OCI-LY7 (cell line): ENCODE data around the gene MCHR2. TPM values are rescaled to one million over a fixed set of nuclear protein-coding genes. Genes with fewer than 3 reads are reported as not detected.

Experiments
- BruUV-seq: library from RNA; stranded (reverse); fragments of 400-500 nt; replicated peaks from 2 replicates; lab custom pipeline; 2021; lab: Mats Ljungman, UMichigan
- CTCF ChIA-PET: fragments of 300-600 bp; sonication (Branson Sonifier 250); formaldehyde crosslinking; loops from one replicate; lab custom pipeline; 2022; ENCODE audit warnings: antibody characterized with exemption; ENCODE audit not compliant: unreplicated experiment; lab: Charles Lee
- POLR2A ChIA-PET: fragments of 300-600 bp; sonication (Branson Sonifier 250); formaldehyde crosslinking; loops from one replicate; lab custom pipeline; 2022; ENCODE audit warnings: antibody characterized with exemption; lab: Charles Lee
- DNase-seq: peaks from one replicate; pipeline ENCODE4 v3.0.0-alpha.2; 2015; ENCODE audit warnings: low spot score
- H2AFZ ChIP-seq: fragments of 200-600 bp; sonication (generic), shearing (Covaris generic); 2 replicates; pipeline ENCODE4 v1.6.1; 2014; ENCODE audit warnings: mild to moderate bottlenecking, antibody characterized with exemption, low read length, moderate library complexity
- H3K27ac ChIP-seq: fragments of 200-600 bp; sonication (generic); 2 replicates; pipeline ENCODE4 v1.5.1; 2014; ENCODE audit warnings: mixed run types, low read depth, mild to moderate bottlenecking, moderate library complexity, low read length, inconsistent platforms; ENCODE audit not compliant: poor library complexity, severe bottlenecking
- H3K36me3 ChIP-seq: fragments of 200-600 bp; sonication (generic); 2 replicates; pipeline ENCODE4 v1.6.1; 2014; ENCODE audit warnings: mild to moderate bottlenecking, antibody characterized with exemption, low read length, moderate library complexity, mixed read lengths; ENCODE audit not compliant: insufficient read depth
- H3K4me1 ChIP-seq: fragments of 200-600 bp; sonication (generic); 2 replicates; pipeline ENCODE4 v1.5.1; 2014; ENCODE audit warnings: mild to moderate bottlenecking, low read length; ENCODE audit not compliant: insufficient read depth, poor library complexity, severe bottlenecking
- H3K4me2 ChIP-seq: fragments of 200-600 bp; sonication (generic); 2 replicates; pipeline ENCODE4 v1.6.1; 2014; ENCODE audit warnings: mild to moderate bottlenecking, low read length
- H3K4me3 ChIP-seq: fragments of 200-600 bp; sonication (generic); 2 replicates; pipeline ENCODE4 v1.5.1; 2014; ENCODE audit warnings: mild to moderate bottlenecking, low read depth, low read length; ENCODE audit not compliant: poor library complexity, severe bottlenecking
- H3K79me2 ChIP-seq: fragments of 200-600 bp; sonication (generic); 2 replicates; pipeline ENCODE4 v1.6.1; 2016; ENCODE audit warnings: low read depth, mild to moderate bottlenecking, low read length, moderate library complexity, mixed read lengths; ENCODE audit not compliant: insufficient read depth
- H3K9me2 ChIP-seq: fragments of 200-600 bp; sonication (generic); 2 replicates; pipeline ENCODE4 v1.6.1; 2016; ENCODE audit warnings: mild to moderate bottlenecking, low read length, mixed read lengths; ENCODE audit not compliant: insufficient read depth
- H3K9me3 ChIP-seq: fragments of 200-600 bp; sonication (generic); 2 replicates; pipeline ENCODE4 v1.6.1; 2014; ENCODE audit warnings: mild to moderate bottlenecking, mixed run types, low read length, mixed read lengths
- H4K20me1 ChIP-seq: fragments of 200-600 bp; sonication (generic); 2 replicates; pipeline ENCODE4 v1.6.1; 2014; ENCODE audit warnings: mild to moderate bottlenecking, antibody characterized with exemption, low read length, moderate library complexity, mixed read lengths; ENCODE audit not compliant: insufficient read depth
- CTCF ChIP-seq: fragments of 200-600 bp; sonication (generic); conservative IDR thresholded peaks from 2 replicates; pipeline ENCODE4 v1.5.1; 2014; ENCODE audit warnings: mild to moderate bottlenecking, antibody characterized with exemption, low read length, moderate library complexity, mixed read lengths
- EZH2phosphoT487 ChIP-seq: fragments of 200-600 bp; sonication (generic); IDR thresholded peaks from 2 replicates; pipeline ENCODE4 v1.6.1; 2018; ENCODE audit warnings: low read depth, borderline replicate concordance, mild to moderate bottlenecking, mixed run types, antibody characterized with exemption, low read length, moderate library complexity, mixed read lengths
- intact Hi-C: fragments of 100-400 bp; cut with micrococcal nuclease; formaldehyde crosslinking; loops from one replicate; pipeline ENCODE4 v1.10.0; 2022; ENCODE audit not compliant: unreplicated experiment
- total RNA-seq, 2 experiments: library from RNA; depleted of rRNA in 1 of 2; stranded (reverse); fragments of >200 nt in 1 of 2; shearing (Covaris generic) in 1 of 2; gene quantifications; 2 replicates each; pipeline ENCODE4 v1.2.3, GENCODE V29; 2014 to 2022

Gene MCHR2
- total RNA-seq, 2 experiments from 2014 or later: not detected

GRCh38 chr6:99894815-99895214, 99.2 kb downstream of the MCHR2 start:
- Histone ChIP-seq H3K9me3 (no peaks in the 10 kb centered on the region), H3K4me3 (no peak overlapping the region), H2AFZ (no peak overlapping the region), H3K4me2 (no peak overlapping the region), H3K9me2 (no peaks in the 10 kb centered on the region), H3K4me1 (no peaks in the 10 kb centered on the region), H3K27ac (no peak overlapping the region), H3K36me3 (no peaks in the 10 kb centered on the region), H3K79me2 (no peaks in the 10 kb centered on the region), H4K20me1 (no peaks in the 10 kb centered on the region)
- ChIA-PET CTCF (no interaction called here), POLR2A (no interaction called here)
- no peak for TF ChIP-seq CTCF
- no peak for TF ChIP-seq EZH2phosphoT487
- DNase-seq: no peak
- intact Hi-C loops: no loop called here
- no TSS peak for BruUV-seq

- Histone ChIP-seq H3K9me3 (no peaks in the 10 kb centered on the region), H4K20me1 (no peaks in the 10 kb centered on the region), H3K4me1 (no peaks in the 10 kb centered on the region), H2AFZ (no peak overlapping the region), H3K9me2 (no peaks in the 10 kb centered on the region), H3K79me2 (no peaks in the 10 kb centered on the region), H3K4me2 (no peak overlapping the region), H3K36me3 (no peaks in the 10 kb centered on the region), H3K4me3 (no peak overlapping the region), H3K27ac (no peak overlapping the region)
- intact Hi-C loops: no loop called here
- CTCF ChIA-PET: no interaction called here
- BruUV-seq: no TSS peak
- no peak for TF ChIP-seq CTCF
- TF ChIP-seq EZH2phosphoT487: no peak
- POLR2A ChIA-PET: no interaction called here
- DNase-seq: no peak
These were observed 107.0 kb downstream of the MCHR2 start for GRCh38 chr6:99887066-99887465.

- no peak overlapping the region for H2AFZ ChIP-seq
- intact Hi-C loops: no loop called here
- DNase-seq: no peak
- H3K4me3 ChIP-seq: no peak overlapping the region
- H3K27ac ChIP-seq: no peak overlapping the region
- no peaks in the 10 kb centered on the region for H3K79me2 ChIP-seq
- no TSS peak for BruUV-seq
- no peaks in the 10 kb centered on the region for H4K20me1 ChIP-seq
- TF ChIP-seq CTCF (no peak), EZH2phosphoT487 (no peak)
- H3K36me3 ChIP-seq: no peaks in the 10 kb centered on the region
- no peak overlapping the region for H3K4me2 ChIP-seq
- H3K4me1 ChIP-seq: no peaks in the 10 kb centered on the region
- no peaks in the 10 kb centered on the region for H3K9me3 ChIP-seq
- POLR2A ChIA-PET: no interaction called here
- CTCF ChIA-PET: no interaction called here
- H3K9me2 ChIP-seq: no peaks in the 10 kb centered on the region
These were observed 109.0 kb downstream of the MCHR2 start for GRCh38 chr6:99885051-99885450.
